Lung (tissue), 12 donors: ENCODE results near the gene HACE1. TPM values are rescaled to one million over a fixed set of nuclear protein-coding genes. Genes with fewer than 3 reads are reported as not detected.

Source experiments
- ATAC-seq: fragments of 200-7000 bp; cut with Tn5 transposase; one replicate; pipeline ENCODE4 v1.9.1; 2020; ENCODE audit warnings: moderate number of reproducible peaks; ENCODE audit not compliant: insufficient read depth, low FRiP score
- DNase-seq, 3 donors: peaks; one replicate each; pipeline ENCODE4 v3.0.0-alpha.2; 2013 to 2017
- H3K27ac ChIP-seq, 2 donors: one replicate each; pipeline ENCODE4 v1.5.1; 2013; ENCODE audit warnings: mild to moderate bottlenecking in 2 of 2, moderate library complexity in 2 of 2, control low read depth in 1 of 2, inconsistent platforms in 1 of 2, low read depth in 1 of 2, low read length in 1 of 2
- H3K27me3 ChIP-seq, 3 donors: one replicate each; pipeline ENCODE4 v1.5.1; 2013; ENCODE audit warnings: low read length in 2 of 3; ENCODE audit not compliant: control insufficient read depth in 3 of 3, insufficient read depth in 3 of 3
- H3K36me3 ChIP-seq, 4 donors: one replicate each; pipeline ENCODE4 v1.5.1; 2013; ENCODE audit warnings: low read length in 4 of 4, mild to moderate bottlenecking in 1 of 4, moderate library complexity in 1 of 4; ENCODE audit not compliant: control insufficient read depth in 4 of 4, insufficient read depth in 4 of 4
- H3K4me1 ChIP-seq, 5 donors: one replicate each; pipeline ENCODE4 v1.5.1; 2013; ENCODE audit warnings: low read length in 5 of 5, mild to moderate bottlenecking in 2 of 5, moderate library complexity in 1 of 5; ENCODE audit not compliant: control insufficient read depth in 5 of 5, insufficient read depth in 5 of 5
- H3K4me3 ChIP-seq: one replicate; pipeline ENCODE4 v1.5.1; 2013; ENCODE audit warnings: mild to moderate bottlenecking, control low read depth, moderate library complexity
- H3K9ac ChIP-seq, 2 donors: one replicate each; pipeline ENCODE4 v1.5.1; 2013; ENCODE audit warnings: low read length in 2 of 2, control low read depth in 1 of 2; ENCODE audit not compliant: insufficient read depth in 1 of 2
- H3K9me3 ChIP-seq, 4 donors: one replicate each; pipeline ENCODE4 v1.5.1; 2013; ENCODE audit warnings: low read length in 3 of 4, mild to moderate bottlenecking in 1 of 4, moderate library complexity in 1 of 4; ENCODE audit not compliant: control insufficient read depth in 4 of 4, insufficient read depth in 3 of 4
- WGBS, 2 donors: extraction: QIAGEN DNeasy Blood & Tissue Kit; methylation state at CpG; one replicate each; pipeline ENCODE4 v1.1.7; 2013; 5-methylcytosine and 5-hydroxymethylcytosine counted together
- polyA plus RNA-seq, 2 donors: library from polyadenylated mRNA; stranded (reverse); fragments of 200-250 nt; gene quantifications; one replicate each; pipeline ENCODE4 v1.2.1, GENCODE V29; 2013
- total RNA-seq, 2 donors: library from RNA; depleted of rRNA in 1 of 2; stranded (reverse); fragments of >200 nt in 1 of 2; gene quantifications; one replicate each; pipeline ENCODE4 v1.2.1, GENCODE V29; 2014 to 2021
- TF ChIP-seq, protein P1 (sequence below): IDR thresholded peaks from 2 replicates; pipeline ENCODE4 v1.5.1; 2012; ENCODE audit warnings: mild to moderate bottlenecking; ENCODE audit errors: control extremely low read depth, extremely low read depth
- donor health status: control.
- donor health status: control.
- donor health status: Bipolar disorder and iron deficiency.
- donor health status: healthy.
- donor health status: DM: yes; HTN: yes; CAD: no.

HACE1 gene
- total and polyA plus RNA-seq, 4 donors: 4.6 to 38.0 (median 9.4) TPM

DNA sequence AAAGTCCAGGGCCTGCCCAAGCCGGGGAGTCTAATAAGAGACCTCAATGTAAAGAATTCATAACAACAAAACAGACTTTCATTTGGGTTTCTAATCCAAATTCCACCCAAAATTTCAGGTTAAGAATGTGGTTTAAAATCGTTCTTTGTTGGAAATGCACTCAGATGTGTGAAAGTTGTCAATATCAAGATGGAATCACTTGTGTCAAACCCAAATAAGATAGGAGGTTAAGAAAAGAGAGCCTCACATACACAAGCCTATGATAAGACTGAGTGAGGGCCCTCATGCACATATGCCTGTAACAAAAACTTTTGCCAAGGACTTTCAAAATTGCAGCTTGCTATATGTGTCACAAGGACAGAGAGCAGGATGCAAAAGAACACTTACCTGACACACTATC, 145.7 kb downstream of the HACE1 start:
- H3K4me3 ChIP-seq: no peak overlapping the region
- no peaks in the 10 kb centered on the region for H3K36me3 ChIP-seq
- H3K9me3 ChIP-seq: no peaks in the 10 kb centered on the region
- no peaks in the 10 kb centered on the region for H3K4me1 ChIP-seq
- WGBS, 2 donors: 93% methylated on average over 2 of the region's 2 CpGs
- no peak overlapping the region for H3K27ac ChIP-seq
- DNase-seq (no peak), ATAC-seq (no peak)
- H3K9ac ChIP-seq: no peak overlapping the region
- TF ChIP-seq, protein P1, sequence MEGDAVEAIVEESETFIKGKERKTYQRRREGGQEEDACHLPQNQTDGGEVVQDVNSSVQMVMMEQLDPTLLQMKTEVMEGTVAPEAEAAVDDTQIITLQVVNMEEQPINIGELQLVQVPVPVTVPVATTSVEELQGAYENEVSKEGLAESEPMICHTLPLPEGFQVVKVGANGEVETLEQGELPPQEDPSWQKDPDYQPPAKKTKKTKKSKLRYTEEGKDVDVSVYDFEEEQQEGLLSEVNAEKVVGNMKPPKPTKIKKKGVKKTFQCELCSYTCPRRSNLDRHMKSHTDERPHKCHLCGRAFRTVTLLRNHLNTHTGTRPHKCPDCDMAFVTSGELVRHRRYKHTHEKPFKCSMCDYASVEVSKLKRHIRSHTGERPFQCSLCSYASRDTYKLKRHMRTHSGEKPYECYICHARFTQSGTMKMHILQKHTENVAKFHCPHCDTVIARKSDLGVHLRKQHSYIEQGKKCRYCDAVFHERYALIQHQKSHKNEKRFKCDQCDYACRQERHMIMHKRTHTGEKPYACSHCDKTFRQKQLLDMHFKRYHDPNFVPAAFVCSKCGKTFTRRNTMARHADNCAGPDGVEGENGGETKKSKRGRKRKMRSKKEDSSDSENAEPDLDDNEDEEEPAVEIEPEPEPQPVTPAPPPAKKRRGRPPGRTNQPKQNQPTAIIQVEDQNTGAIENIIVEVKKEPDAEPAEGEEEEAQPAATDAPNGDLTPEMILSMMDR: no peak
- no peaks in the 10 kb centered on the region for H3K27me3 ChIP-seq

DNA sequence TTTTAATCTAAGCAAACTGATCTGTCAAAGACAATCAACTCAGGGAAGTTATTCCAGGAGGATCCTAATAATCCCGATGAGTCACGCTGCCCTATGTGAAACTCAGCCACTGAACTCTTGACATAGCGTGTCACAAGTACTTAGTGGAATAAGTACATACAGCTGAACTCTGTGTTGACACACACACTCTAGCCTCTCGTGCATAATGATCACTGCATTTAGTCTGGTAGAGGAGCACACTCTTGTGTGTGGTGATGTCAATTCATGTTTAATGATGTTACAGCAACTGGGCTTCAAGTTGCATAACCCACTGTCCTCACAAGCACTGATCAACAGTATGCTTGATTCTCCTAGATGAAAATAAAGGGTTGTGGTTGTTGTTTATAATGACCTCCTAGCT, 148.3 kb downstream of the HACE1 start:
- no peak overlapping the region for H3K27ac ChIP-seq
- no peak overlapping the region for H3K4me3 ChIP-seq
- no peaks in the 10 kb centered on the region for H3K27me3 ChIP-seq
- WGBS, 2 donors: 45 to 58% methylated on average over 4 of the region's 4 CpGs
- H3K4me1 ChIP-seq: no peaks in the 10 kb centered on the region
- H3K9me3 ChIP-seq: no peaks in the 10 kb centered on the region
- no peak overlapping the region for H3K9ac ChIP-seq
- ATAC-seq (peak; percentile 41), DNase-seq (peak in 2 of 3 donors; percentile 22 to 51)
- TF ChIP-seq, protein P1: no peak
- no peaks in the 10 kb centered on the region for H3K36me3 ChIP-seq

DNA sequence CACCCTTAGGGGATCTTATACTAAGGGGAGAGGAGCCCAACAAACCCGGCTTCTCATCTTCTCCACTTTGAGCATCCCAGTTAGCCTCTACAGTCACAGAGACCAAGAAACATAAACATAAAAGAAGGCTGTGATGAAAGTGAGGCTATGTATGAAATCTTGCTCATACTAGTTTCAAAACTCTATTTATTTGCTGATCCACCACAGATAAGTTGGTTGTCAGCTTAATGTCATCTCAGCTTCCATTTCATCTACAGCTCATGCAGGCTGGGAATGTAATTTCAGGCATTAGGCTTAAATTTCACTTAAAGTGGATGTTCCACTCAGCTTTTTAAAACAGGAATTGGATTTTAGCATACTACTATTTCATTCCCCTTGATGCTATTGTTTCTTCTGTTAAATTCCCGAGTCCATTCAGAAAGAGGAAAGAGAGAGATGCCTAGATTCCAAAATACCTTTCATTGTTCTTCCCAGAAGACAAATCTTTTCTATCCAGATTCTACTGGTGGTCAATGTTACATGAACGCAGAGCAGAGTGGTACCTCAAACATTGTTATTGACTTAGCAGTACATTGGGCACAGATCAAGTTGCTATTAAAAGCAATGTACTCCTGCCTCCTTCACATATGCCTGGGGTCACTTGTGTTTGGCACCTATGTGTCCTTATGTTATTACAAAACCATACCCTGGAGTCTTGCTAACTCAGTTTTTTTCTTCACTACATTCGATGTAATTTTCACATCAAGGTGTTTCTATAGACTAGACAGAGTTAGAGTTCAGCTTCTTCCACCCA, 149.0 kb downstream of the HACE1 start:
- no peak for ATAC-seq

More for the DNA sequence above, 149.0 kb downstream of the HACE1 start:
- Histone ChIP-seq H3K36me3 (no peaks in the 10 kb centered on the region), H3K9me3 (no peaks in the 10 kb centered on the region), H3K4me3 (no peak overlapping the region), H3K27ac (no peak overlapping the region), H3K9ac (no peak overlapping the region), H3K27me3 (no peaks in the 10 kb centered on the region), H3K4me1 (no peaks in the 10 kb centered on the region)
- TF ChIP-seq, protein P1: no peak
- DNase-seq: no peak
- WGBS, 2 donors: 69 to 81% methylated on average over 4 of the region's 4 CpGs
